ENCODE measurements around the gene HK3. TPM values are rescaled to one million over a fixed set of nuclear protein-coding genes. Genes with fewer than 3 reads are reported as not detected.

The HK3 gene
- total RNA-seq, 4 donors from 2014 or later = 5.2 to 38.1 (median 16.3) TPM

DNA sequence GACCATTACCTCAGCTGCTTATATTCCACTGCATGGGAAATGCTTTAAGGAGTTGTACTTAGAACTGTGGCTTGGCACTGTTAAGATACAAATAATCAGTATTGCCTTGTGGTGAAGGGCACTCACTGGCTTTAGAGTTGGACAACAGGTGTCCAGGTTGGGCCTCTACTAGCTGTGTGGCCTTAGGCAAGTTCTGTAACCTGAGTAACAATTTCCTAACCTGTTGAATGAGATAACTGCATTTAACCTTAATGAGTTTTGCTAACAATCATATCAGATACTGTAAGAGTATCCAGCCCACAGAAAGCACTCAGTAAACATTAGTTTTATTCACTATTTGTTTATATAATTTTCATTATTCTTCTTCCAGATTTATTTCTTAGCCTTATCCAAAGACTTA, 17.2 kb upstream of the HK3 start:
- TF ChIP-seq, protein P1, sequence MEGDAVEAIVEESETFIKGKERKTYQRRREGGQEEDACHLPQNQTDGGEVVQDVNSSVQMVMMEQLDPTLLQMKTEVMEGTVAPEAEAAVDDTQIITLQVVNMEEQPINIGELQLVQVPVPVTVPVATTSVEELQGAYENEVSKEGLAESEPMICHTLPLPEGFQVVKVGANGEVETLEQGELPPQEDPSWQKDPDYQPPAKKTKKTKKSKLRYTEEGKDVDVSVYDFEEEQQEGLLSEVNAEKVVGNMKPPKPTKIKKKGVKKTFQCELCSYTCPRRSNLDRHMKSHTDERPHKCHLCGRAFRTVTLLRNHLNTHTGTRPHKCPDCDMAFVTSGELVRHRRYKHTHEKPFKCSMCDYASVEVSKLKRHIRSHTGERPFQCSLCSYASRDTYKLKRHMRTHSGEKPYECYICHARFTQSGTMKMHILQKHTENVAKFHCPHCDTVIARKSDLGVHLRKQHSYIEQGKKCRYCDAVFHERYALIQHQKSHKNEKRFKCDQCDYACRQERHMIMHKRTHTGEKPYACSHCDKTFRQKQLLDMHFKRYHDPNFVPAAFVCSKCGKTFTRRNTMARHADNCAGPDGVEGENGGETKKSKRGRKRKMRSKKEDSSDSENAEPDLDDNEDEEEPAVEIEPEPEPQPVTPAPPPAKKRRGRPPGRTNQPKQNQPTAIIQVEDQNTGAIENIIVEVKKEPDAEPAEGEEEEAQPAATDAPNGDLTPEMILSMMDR (IDR thresholded peaks at IDR 0.05; ENCODE audit: low read depth) = no peak

DNA sequence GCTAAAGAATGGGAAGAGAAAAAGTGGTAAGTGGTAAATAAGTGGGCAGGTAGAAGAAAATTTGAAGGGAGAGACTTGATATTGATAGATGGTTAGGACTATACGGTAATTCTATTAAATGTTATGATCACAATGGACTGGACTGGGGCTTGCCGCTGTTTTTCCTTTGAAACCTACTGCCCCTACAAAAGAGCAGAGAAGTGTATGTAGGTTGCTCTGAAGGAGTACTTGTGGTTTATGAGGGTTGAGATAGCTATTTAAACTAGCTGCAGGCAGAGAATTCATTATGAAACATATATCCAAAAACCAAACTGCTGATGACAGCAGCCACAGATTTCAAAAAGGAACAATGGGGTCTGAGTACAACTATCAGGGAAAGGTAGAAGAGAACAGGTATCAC, 16.8 kb upstream of the HK3 start:
- TF ChIP-seq, protein P1 (IDR thresholded peaks at IDR 0.05; ENCODE audit: low read depth) = no peak

DNA sequence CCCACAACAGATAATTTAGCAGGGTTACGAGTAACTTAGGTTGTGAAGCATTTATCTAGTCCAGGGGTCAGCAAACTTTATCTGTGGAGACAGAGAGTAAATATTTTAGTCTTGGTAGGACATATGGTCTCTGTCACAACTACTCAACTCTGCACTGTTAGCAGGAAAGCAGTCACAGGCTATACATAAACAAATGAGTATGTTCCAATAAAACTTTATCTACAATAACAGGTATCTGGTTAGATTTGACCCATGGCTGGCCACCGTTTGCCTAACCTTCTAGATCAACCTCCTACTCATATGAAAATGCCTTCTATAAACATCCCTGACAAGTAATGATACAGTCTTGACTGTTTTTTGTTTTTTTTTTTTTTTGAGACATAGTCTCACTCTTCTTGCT, 13.0 kb upstream of the HK3 start:
- TF ChIP-seq, protein P1 (IDR thresholded peaks at IDR 0.05; ENCODE audit: low read depth) = no peak

DNA sequence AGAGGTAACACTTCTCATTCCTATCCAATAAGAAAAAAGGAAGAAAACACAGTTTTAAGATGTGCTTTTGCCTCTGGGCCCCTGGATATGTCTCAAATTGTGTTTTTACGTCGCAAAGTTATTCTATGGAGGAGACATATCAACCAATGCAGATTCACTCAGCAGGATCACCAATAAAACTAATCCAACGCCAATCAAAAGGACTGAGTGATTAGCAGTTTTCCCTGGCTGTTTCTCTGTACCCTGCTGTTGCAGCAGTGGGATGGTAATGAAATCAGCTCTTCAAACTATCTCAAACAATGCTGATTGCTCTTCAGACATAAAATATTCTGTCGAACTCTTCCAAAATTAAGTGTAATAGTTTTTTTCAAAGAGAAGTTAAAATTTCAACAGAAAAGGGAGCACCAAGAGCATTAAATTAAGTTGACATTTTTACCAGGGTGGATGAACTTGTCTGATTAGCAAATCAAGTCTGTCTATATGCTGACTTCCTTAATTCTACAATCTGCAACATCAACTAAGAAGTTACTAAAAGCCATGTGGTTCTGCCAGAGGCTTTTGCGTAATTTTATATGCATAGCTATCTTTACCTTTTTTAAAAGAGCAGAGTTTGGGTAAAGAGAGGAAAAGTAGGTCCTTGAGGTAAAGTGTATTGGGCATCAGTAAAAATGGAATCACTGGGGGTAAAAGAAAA, 9.7 kb upstream of the HK3 start:
- TF ChIP-seq, protein P1 (IDR thresholded peaks at IDR 0.05; ENCODE audit: low read depth) = no peak

DNA sequence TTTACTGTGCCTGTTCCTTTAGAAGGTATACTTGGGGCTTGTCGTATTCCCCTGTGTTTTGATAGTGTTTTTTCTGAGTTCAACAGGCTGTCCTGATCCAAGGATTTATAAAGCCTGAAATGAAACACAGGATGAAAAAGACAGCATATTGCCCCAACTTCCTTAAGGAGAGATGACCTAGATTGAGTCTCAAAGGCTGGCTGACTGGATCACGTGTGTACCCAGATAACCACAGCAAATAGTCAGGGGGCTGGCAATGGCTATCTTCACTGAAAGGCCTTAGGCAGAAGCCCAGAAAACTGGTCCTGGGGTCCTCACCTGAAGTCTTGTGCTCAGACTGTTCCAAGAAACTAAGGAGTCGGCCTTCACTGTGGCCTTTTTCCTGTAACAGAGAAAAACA, 7.7 kb upstream of the HK3 start:
- TF ChIP-seq, protein P1 (IDR thresholded peaks at IDR 0.05; ENCODE audit: low read depth) = no peak

DNA sequence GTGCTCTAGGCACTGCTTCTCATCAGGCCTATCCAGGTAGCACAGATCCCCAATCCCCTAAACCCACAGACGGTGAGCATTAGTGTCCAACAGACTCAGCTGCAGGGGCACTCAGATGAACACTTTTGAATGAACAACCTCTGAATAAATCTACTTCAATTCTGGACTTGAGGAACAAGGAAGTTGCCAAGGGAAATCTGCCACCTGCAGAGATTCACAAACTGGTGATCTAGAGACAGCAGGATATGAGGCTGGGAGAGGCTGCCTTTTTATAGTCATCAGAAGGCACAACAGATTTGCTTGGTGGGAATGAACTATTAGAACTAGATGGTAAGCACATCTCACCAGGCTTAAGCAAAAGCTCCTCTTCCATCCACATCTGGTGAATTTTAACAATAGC, 7.0 kb upstream of the HK3 start:
- TF ChIP-seq, protein P1 (IDR thresholded peaks at IDR 0.05; ENCODE audit: low read depth) = no peak

DNA sequence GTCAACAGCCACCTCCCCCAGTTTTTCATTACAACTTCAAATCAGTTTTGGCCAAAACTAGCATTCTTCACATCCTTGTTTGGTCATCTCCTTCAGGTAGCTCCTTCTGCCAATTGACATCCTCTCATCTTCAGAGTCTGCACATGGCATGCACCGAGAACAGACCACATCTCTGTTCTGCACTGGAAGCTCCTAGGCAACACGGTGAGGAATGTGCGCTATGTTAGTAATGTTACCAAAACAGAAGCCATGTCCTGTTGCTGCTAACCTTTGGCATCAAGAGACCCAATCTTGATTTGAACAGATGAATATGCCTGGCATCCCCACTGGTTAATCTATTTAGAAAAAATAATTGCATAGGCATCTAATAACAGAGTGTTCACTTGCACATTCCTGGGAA, 5.1 kb upstream of the HK3 start:
- TF ChIP-seq, protein P1 (IDR thresholded peaks at IDR 0.05; ENCODE audit: low read depth) = no peak
